Neural crest cell (in vitro differentiated cells): ENCODE measurements around the gene BAIAP2L1. TPM values are rescaled to one million over a fixed set of nuclear protein-coding genes. Genes with fewer than 3 reads are reported as not detected.
A peak's percentile ranks its signal among the peaks of the same experiment; 100 is the strongest.

Experiments
- DNase-seq: peaks from one replicate; pipeline ENCODE4 v3.0.0; 2021; ENCODE audit warnings: low read depth, mixed read lengths, low spot score
- H3K27ac Mint-ChIP-seq: one replicate; pipeline ENCODE4 v1.8.0; 2021; ENCODE audit warnings: mild to moderate bottlenecking, mixed read lengths; ENCODE audit not compliant: unreplicated experiment
- H3K27me3 Mint-ChIP-seq: 2 replicates; pipeline ENCODE4 v1.8.0; 2021; ENCODE audit warnings: low read depth, mild to moderate bottlenecking, mixed read lengths
- H3K36me3 Mint-ChIP-seq: 2 replicates; pipeline ENCODE4 v1.8.0; 2021; ENCODE audit warnings: low read depth, mild to moderate bottlenecking, mixed read lengths
- H3K4me1 Mint-ChIP-seq: 2 replicates; pipeline ENCODE4 v1.8.0; 2021; ENCODE audit warnings: mixed read lengths
- H3K4me3 Mint-ChIP-seq: one replicate; pipeline ENCODE4 v1.8.0; 2021; ENCODE audit warnings: mild to moderate bottlenecking, mixed read lengths
- H3K9me3 Mint-ChIP-seq: 2 replicates; pipeline ENCODE4 v1.8.0; 2021; ENCODE audit warnings: mixed read lengths
- total RNA-seq: library from RNA; stranded (reverse); gene quantifications from 2 replicates; pipeline ENCODE4 v1.2.1, GENCODE V29; 2021
- TF ChIP-seq, protein P1 (sequence below): fragments of 200-600 bp; sonication (generic); conservative IDR thresholded peaks from 2 replicates; pipeline ENCODE4 v1.5.0; 2021; ENCODE audit warnings: antibody characterized with exemption, mild to moderate bottlenecking

Gene BAIAP2L1
- total RNA-seq, 1 donor from 2014 or later: 1.5 TPM

DNA sequence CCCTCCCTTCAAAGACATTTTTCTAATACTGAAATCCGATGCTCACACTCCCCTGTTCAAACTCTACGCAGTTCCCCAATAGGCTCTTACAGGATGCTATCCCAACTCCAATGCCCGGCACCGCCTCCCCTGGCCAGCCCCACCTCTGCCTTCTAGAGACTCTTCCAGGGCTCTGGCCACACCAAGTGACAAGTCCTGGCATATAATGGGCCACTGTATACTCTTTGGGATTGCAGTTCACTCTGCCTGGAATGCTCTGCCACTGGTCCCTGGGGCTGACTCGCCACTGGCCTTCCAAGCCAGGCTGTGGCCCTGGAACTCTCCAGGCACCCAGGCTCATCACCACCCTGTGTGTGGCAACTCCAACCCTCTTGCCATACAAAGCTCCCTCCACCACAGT lies 122.5 kb downstream of the BAIAP2L1 start:
- peaks cover 17% of the 10 kb centered on the region for H3K4me1 Mint-ChIP-seq
- TF ChIP-seq, protein P1, sequence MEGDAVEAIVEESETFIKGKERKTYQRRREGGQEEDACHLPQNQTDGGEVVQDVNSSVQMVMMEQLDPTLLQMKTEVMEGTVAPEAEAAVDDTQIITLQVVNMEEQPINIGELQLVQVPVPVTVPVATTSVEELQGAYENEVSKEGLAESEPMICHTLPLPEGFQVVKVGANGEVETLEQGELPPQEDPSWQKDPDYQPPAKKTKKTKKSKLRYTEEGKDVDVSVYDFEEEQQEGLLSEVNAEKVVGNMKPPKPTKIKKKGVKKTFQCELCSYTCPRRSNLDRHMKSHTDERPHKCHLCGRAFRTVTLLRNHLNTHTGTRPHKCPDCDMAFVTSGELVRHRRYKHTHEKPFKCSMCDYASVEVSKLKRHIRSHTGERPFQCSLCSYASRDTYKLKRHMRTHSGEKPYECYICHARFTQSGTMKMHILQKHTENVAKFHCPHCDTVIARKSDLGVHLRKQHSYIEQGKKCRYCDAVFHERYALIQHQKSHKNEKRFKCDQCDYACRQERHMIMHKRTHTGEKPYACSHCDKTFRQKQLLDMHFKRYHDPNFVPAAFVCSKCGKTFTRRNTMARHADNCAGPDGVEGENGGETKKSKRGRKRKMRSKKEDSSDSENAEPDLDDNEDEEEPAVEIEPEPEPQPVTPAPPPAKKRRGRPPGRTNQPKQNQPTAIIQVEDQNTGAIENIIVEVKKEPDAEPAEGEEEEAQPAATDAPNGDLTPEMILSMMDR: no peak
- peak overlapping the region; percentile 9 for H3K27ac Mint-ChIP-seq
- no peak for DNase-seq
- peak overlapping the region; percentile 49 for H3K4me3 Mint-ChIP-seq
- no peaks in the 10 kb centered on the region for H3K27me3 Mint-ChIP-seq
- no peaks in the 10 kb centered on the region for H3K36me3 Mint-ChIP-seq
- H3K9me3 Mint-ChIP-seq: no peaks in the 10 kb centered on the region

DNA sequence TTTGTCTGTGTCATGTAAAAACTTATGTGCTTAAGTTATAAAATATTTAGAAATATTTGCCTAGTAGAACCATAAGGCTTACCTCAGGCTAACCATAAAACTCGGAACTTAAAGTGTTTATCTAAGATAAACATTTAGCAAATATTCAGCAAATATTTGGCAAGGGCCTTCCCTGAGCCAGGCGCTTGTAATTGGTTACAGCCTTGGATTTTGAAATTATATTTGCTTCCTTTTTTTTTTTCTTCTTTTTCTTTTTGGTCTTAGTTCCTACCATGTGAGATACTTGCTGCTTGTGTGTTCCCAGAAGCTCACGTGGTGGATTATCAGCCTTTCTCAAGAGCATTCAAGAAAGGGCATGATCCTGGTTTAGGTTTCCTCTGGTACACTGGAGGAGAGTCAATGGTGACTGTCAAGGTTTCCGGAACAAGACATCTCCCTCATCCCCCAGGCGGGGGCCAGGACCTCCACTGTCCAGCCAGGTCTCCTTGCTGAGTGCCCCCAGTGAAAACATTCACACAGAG lies 124.6 kb downstream of the BAIAP2L1 start:
- peaks cover 7% of the 10 kb centered on the region for H3K4me1 Mint-ChIP-seq
- DNase-seq: no peak
- TF ChIP-seq, protein P1: no peak
- no peak overlapping the region for H3K27ac Mint-ChIP-seq
- H3K9me3 Mint-ChIP-seq: no peaks in the 10 kb centered on the region
- no peaks in the 10 kb centered on the region for H3K27me3 Mint-ChIP-seq
- no peak overlapping the region for H3K4me3 Mint-ChIP-seq
- no peaks in the 10 kb centered on the region for H3K36me3 Mint-ChIP-seq

- Mint-ChIP-seq H3K4me1 (peaks cover 4% of the 10 kb centered on the region), H3K27me3 (no peaks in the 10 kb centered on the region), H3K9me3 (no peaks in the 10 kb centered on the region), H3K27ac (no peak overlapping the region), H3K36me3 (peaks cover 2% of the 10 kb centered on the region), H3K4me3 (no peak overlapping the region)
- TF ChIP-seq, protein P1: no peak
- no peak for DNase-seq
Observed at GRCh38 chr7:98267303-98267702, 133.6 kb downstream of the BAIAP2L1 start.

DNA sequence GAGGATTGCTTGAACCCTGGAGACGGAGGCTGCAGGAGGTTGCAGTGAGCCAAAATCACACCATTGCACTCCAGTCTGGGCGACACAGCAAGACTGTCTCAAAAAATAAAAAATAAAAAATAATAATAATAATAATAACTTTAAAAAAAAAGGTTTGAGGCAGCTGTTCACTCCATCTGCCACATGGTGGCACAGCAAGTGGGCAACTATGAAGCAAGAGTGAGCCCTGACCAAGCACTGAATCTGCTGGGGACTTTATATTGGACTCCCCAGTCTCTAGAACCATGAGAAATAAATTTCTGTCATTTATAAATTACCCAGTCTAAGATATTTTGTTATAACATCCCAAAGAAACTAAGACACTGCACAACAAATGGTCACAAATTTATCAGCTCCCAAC lies 134.1 kb downstream of the BAIAP2L1 start:
- Mint-ChIP-seq H3K4me1 (peaks cover 4% of the 10 kb centered on the region), H3K4me3 (no peak overlapping the region), H3K27ac (no peak overlapping the region), H3K9me3 (no peaks in the 10 kb centered on the region), H3K36me3 (peaks cover 2% of the 10 kb centered on the region), H3K27me3 (no peaks in the 10 kb centered on the region)
- TF ChIP-seq, protein P1: peak; percentile 48
- no peak for DNase-seq

DNA sequence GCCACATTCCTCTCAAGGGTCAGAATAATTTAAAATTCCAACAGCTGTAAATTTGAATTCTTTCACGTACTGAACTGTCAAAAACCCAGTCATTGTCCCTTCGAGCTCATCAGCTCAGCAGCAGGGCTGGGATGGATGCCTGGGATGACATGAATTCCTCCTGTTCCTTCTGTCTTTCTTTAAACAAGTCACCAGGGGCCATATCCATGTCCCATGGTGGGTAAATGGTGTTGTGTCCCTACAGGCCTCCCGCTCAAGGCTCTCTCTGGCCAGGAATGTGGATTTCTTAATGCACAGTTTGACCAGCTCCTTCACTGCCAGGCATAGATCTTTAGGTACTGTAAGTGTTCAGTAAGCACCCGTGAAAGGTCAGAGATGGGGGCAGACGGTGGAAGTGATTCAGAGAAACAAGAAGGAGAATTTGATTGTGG lies 135.0 kb downstream of the BAIAP2L1 start:
- H3K27ac Mint-ChIP-seq: peak overlapping the region; percentile 97

More for the DNA sequence above, 135.0 kb downstream of the BAIAP2L1 start:
- no peaks in the 10 kb centered on the region for H3K27me3 Mint-ChIP-seq
- peaks cover 4% of the 10 kb centered on the region for H3K4me1 Mint-ChIP-seq
- H3K36me3 Mint-ChIP-seq: peaks cover 2% of the 10 kb centered on the region
- no peak for DNase-seq
- H3K9me3 Mint-ChIP-seq: no peaks in the 10 kb centered on the region
- TF ChIP-seq, protein P1: no peak
- no peak overlapping the region for H3K4me3 Mint-ChIP-seq
